Skeletal muscle satellite cell (primary cell): ENCODE measurements around the gene CBR3.
"Not testable (repeated sequence)": the region's sequence is repeated elsewhere in the genome, so short reads cannot be mapped to it uniquely, and the experiment has no call there.

Experiments
- H3K27me3 ChIP-seq: 2 replicates; pipeline ENCODE4 v1.7.0; 2013; ENCODE audit warnings: low read length; ENCODE audit not compliant: control insufficient read depth, insufficient read depth
- H3K36me3 ChIP-seq: 2 replicates; pipeline ENCODE4 v1.7.0; 2013; ENCODE audit warnings: mild to moderate bottlenecking, control low read depth, low read length; ENCODE audit not compliant: insufficient read depth
- H3K4me1 ChIP-seq: 2 replicates; pipeline ENCODE4 v1.7.0; 2013; ENCODE audit warnings: low read length; ENCODE audit not compliant: control insufficient read depth, insufficient read depth
- H3K4me2 ChIP-seq: 2 replicates; pipeline ENCODE4 v1.7.0; 2013; ENCODE audit warnings: mild to moderate bottlenecking, low read length
- H3K4me3 ChIP-seq: 2 replicates; pipeline ENCODE4 v1.7.0; 2013; ENCODE audit warnings: low read length
- H3K9ac ChIP-seq: 2 replicates; pipeline ENCODE4 v1.7.0; 2013; ENCODE audit warnings: mild to moderate bottlenecking, low read depth, low read length, moderate library complexity
- H3K9me3 ChIP-seq: replicated peaks from 2 replicates; pipeline ENCODE4 v1.7.0; 2013; ENCODE audit warnings: mild to moderate bottlenecking, control low read depth, low read length

Gene CBR3

GRCh38 chr21:36135391-36136102, 668 bp downstream of the CBR3 start:
- H3K9me3 ChIP-seq, result no peaks in the 10 kb centered on the region
- no peaks in the 10 kb centered on the region for H3K27me3 ChIP-seq
- H3K9ac ChIP-seq, result peak overlapping the region; percentile 74
- peaks cover 4% of the 10 kb centered on the region for H3K36me3 ChIP-seq
- peak overlapping the region; percentile 71 for H3K4me3 ChIP-seq
- peak overlapping the region; percentile 91 for H3K4me2 ChIP-seq
- peaks cover 21% of the 10 kb centered on the region for H3K4me1 ChIP-seq

GRCh38 chr21:36139791-36140190, 4.9 kb downstream of the CBR3 start:
- not testable (repeated sequence) for H3K4me2 ChIP-seq, H3K36me3 ChIP-seq, H3K27me3 ChIP-seq, H3K9me3 ChIP-seq, H3K9ac ChIP-seq, H3K4me1 ChIP-seq, H3K4me3 ChIP-seq

- Histone ChIP-seq H3K4me3 (no peak overlapping the region), H3K9ac (no peak overlapping the region), H3K27me3 (no peaks in the 10 kb centered on the region), H3K4me1 (peaks cover 3% of the 10 kb centered on the region), H3K36me3 (peaks cover 4% of the 10 kb centered on the region), H3K9me3 (no peaks in the 10 kb centered on the region), H3K4me2 (no peak overlapping the region)
Observed at GRCh38 chr21:36141513-36141925, 6.6 kb downstream of the CBR3 start.

GRCh38 chr21:36144233-36144632, 9.4 kb downstream of the CBR3 start:
- H3K27me3 ChIP-seq, result not testable (repeated sequence)

GRCh38 chr21:36145259-36145658, 10.4 kb downstream of the CBR3 start:
- H3K4me2 ChIP-seq, result no peak overlapping the region
- H3K9me3 ChIP-seq, result no peaks in the 10 kb centered on the region
- H3K27me3 ChIP-seq, result no peaks in the 10 kb centered on the region
- H3K4me1 ChIP-seq, result peaks cover 6% of the 10 kb centered on the region
- H3K36me3 ChIP-seq, result no peaks in the 10 kb centered on the region
- H3K9ac ChIP-seq, result no peak overlapping the region
- no peak overlapping the region for H3K4me3 ChIP-seq

More at GRCh38 chr21:36144233-36144632, 9.4 kb downstream of the CBR3 start:
- not testable (repeated sequence) for H3K4me2 ChIP-seq, H3K36me3 ChIP-seq, H3K4me1 ChIP-seq, H3K9me3 ChIP-seq, H3K9ac ChIP-seq, H3K4me3 ChIP-seq

GRCh38 chr21:36147911-36148310, 13.0 kb downstream of the CBR3 start:
- Histone ChIP-seq H3K9me3 (no peaks in the 10 kb centered on the region), H3K36me3 (no peaks in the 10 kb centered on the region), H3K4me1 (peaks cover 10% of the 10 kb centered on the region), H3K4me3 (no peak overlapping the region), H3K9ac (no peak overlapping the region), H3K4me2 (no peak overlapping the region), H3K27me3 (no peaks in the 10 kb centered on the region)

GRCh38 chr21:36148886-36149285, 14.0 kb downstream of the CBR3 start:
- Histone ChIP-seq H3K4me2 (no peak overlapping the region), H3K9ac (no peak overlapping the region), H3K36me3 (no peaks in the 10 kb centered on the region), H3K4me3 (no peak overlapping the region), H3K4me1 (peaks cover 10% of the 10 kb centered on the region), H3K27me3 (no peaks in the 10 kb centered on the region), H3K9me3 (no peaks in the 10 kb centered on the region)

GRCh38 chr21:36149788-36150711, 15.2 kb downstream of the CBR3 start:
- no peaks in the 10 kb centered on the region for H3K27me3 ChIP-seq
- peak overlapping the region; percentile 33 for H3K4me2 ChIP-seq
- no peaks in the 10 kb centered on the region for H3K9me3 ChIP-seq
- H3K36me3 ChIP-seq, result no peaks in the 10 kb centered on the region
- H3K4me1 ChIP-seq, result peaks cover 10% of the 10 kb centered on the region
- H3K9ac ChIP-seq, result no peak overlapping the region
- H3K4me3 ChIP-seq, result no peak overlapping the region

- peak overlapping the region; percentile 99 for H3K4me2 ChIP-seq
- peak overlapping the region; percentile 79 for H3K9ac ChIP-seq
- peak overlapping the region; percentile 93 for H3K4me3 ChIP-seq
- peaks cover 8% of the 10 kb centered on the region for H3K4me1 ChIP-seq
- H3K9me3 ChIP-seq, result no peaks in the 10 kb centered on the region
- no peaks in the 10 kb centered on the region for H3K36me3 ChIP-seq
- H3K27me3 ChIP-seq, result no peaks in the 10 kb centered on the region
Observed at GRCh38 chr21:36155603-36156338, 20.9 kb downstream of the CBR3 start.

- H3K27me3 ChIP-seq, result no peaks in the 10 kb centered on the region
- peak overlapping the region; percentile 91 for H3K9ac ChIP-seq
- peaks cover 8% of the 10 kb centered on the region for H3K4me1 ChIP-seq
- no peaks in the 10 kb centered on the region for H3K36me3 ChIP-seq
- H3K4me2 ChIP-seq, result peak overlapping the region; percentile 99
- H3K4me3 ChIP-seq, result peak overlapping the region; percentile 98
- H3K9me3 ChIP-seq, result no peaks in the 10 kb centered on the region
Observed at GRCh38 chr21:36156339-36156814, 21.5 kb downstream of the CBR3 start.
